K562 (cell line): ENCODE results near the gene CITED2. TPM values are rescaled to one million over a fixed set of nuclear protein-coding genes. Genes with fewer than 3 reads are reported as not detected.

Experiments
- ATAC-seq: fragments of 200-7000 bp; cut with Tn5 transposase; 3 replicates; pipeline ENCODE4 v1.9.1; 2020; ENCODE audit warnings: moderate library complexity
- BruUV-seq: library from RNA; stranded (reverse); fragments of 400-500 nt; replicated peaks from 2 replicates; lab custom pipeline; 2021; lab: Mats Ljungman, UMichigan
- CTCF ChIA-PET: fragments of 300-600 bp; formaldehyde crosslinking; extraction: SDS; loops from one replicate; lab custom pipeline; 2021; ENCODE audit warnings: low intra/inter-chr PET ratio; lab: Yijun Ruan, JAX
- POLR2A ChIA-PET: fragments of 300-600, 350-650 bp; sonication (Branson Sonifier 250); formaldehyde crosslinking; extraction: SDS; loops from one replicate; lab custom pipeline; 2021; ENCODE audit warnings: antibody characterized with exemption, inconsistent platforms; lab: Yijun Ruan, JAX
- DNase-seq, 4 experiments: peaks; one replicate each; pipeline versions ENCODE4 v3.0.0 to v3.0.0-alpha.2; 2011 to 2018; ENCODE audit warnings: low spot score in 3 of 4, mixed read lengths in 3 of 4; ENCODE audit errors: extremely low read depth in 1 of 4
- FAIRE-seq: peaks from 2 replicates; lab custom pipeline; 2011; peaks lifted over from hg19 to GRCh38; lab: Jason Lieb, UNC
- H2AFZ ChIP-seq: 2 replicates; pipeline ENCODE4 v1.6.0; 2011; ENCODE audit warnings: low read depth, low read length, control low read depth, inconsistent platforms
- H3K27ac ChIP-seq: fragments of 200-600 bp; 3 replicates; pipeline ENCODE4 v1.8.0; 2011; ENCODE audit warnings: low read depth, mild to moderate bottlenecking, control low read depth, inconsistent platforms, low read length, moderate library complexity, mixed read lengths; ENCODE audit errors: extremely low read depth
- H3K27me3 ChIP-seq, 2 experiments: fragments of 300-600 bp in 1 of 2; 2 replicates in 1 of 2; 3 replicates in 1 of 2; pipeline versions ENCODE4 v1.6.0 to v1.8.0; 2011; ENCODE audit warnings: inconsistent platforms in 2 of 2, low read length in 2 of 2, mild to moderate bottlenecking in 1 of 2, mixed read lengths in 1 of 2, moderate library complexity in 1 of 2; ENCODE audit not compliant: control insufficient read depth in 2 of 2, insufficient read depth in 2 of 2
- H3K36me3 ChIP-seq: fragments of 300-600 bp; 3 replicates; pipeline ENCODE4 v1.8.0; 2011; ENCODE audit warnings: mild to moderate bottlenecking, low read length, inconsistent platforms; ENCODE audit not compliant: control insufficient read depth, insufficient read depth
- H3K4me1 ChIP-seq, 2 experiments: fragments of 200-600 bp in 1 of 2; replicated peaks in 1 of 2; 2 replicates in 1 of 2; 3 replicates in 1 of 2; pipeline versions ENCODE4 v1.5.1 to v1.8.0; 2011; ENCODE audit warnings: inconsistent platforms in 2 of 2, low read length in 2 of 2, mild to moderate bottlenecking in 1 of 2, mixed read lengths in 1 of 2, moderate library complexity in 1 of 2; ENCODE audit not compliant: control insufficient read depth in 2 of 2, insufficient read depth in 2 of 2
- H3K4me2 ChIP-seq: 2 replicates; pipeline ENCODE4 v1.6.1; 2011; ENCODE audit warnings: low read length, control low read depth, inconsistent platforms, mixed read lengths; ENCODE audit not compliant: insufficient read depth
- H3K4me3 ChIP-seq: fragments of 200-600 bp; sonication (generic), shearing (Covaris generic); 2 replicates; pipeline ENCODE4 v1.5.1; 2016; ENCODE audit warnings: control low read depth, inconsistent platforms
- H3K79me2 ChIP-seq: fragments of 200-600 bp; 3 replicates; pipeline ENCODE4 v1.8.0; 2011; ENCODE audit warnings: low read length, inconsistent platforms; ENCODE audit not compliant: control insufficient read depth, insufficient read depth
- H3K9ac ChIP-seq, 2 experiments: 2 replicates each; pipeline versions ENCODE4 v1.6.0 to v1.6.1; 2011; ENCODE audit warnings: low read depth in 2 of 2, low read length in 2 of 2, control low read depth in 1 of 2, inconsistent platforms in 1 of 2, mild to moderate bottlenecking in 1 of 2, mixed read lengths in 1 of 2; ENCODE audit not compliant: insufficient read depth in 1 of 2
- H3K9me1 ChIP-seq: one replicate; pipeline ENCODE4 v1.6.0; 2011; ENCODE audit warnings: inconsistent platforms, mild to moderate bottlenecking, low read length, moderate library complexity; ENCODE audit not compliant: control insufficient read depth, insufficient read depth
- H3K9me3 ChIP-seq: replicated peaks from 2 replicates; pipeline ENCODE4 v1.5.1; 2011; ENCODE audit warnings: low read depth, low read length, inconsistent platforms; ENCODE audit not compliant: control insufficient read depth, insufficient read depth
- H4K20me1 ChIP-seq: replicated peaks from 2 replicates; pipeline ENCODE4 v1.6.1; 2011; ENCODE audit warnings: low read length, inconsistent platforms, mixed read lengths; ENCODE audit not compliant: control insufficient read depth, insufficient read depth
- ATF3 ChIP-seq, 2 experiments: fragments of 450-650 bp in 1 of 2; sonication (generic) in 1 of 2; formaldehyde crosslinking in 1 of 2; IDR thresholded peaks in 1 of 2; conservative IDR thresholded peaks in 1 of 2; 2 replicates each; pipeline versions ENCODE4 v1.6.1 to v1.8.1; 2016 to 2023; ENCODE audit warnings: mild to moderate bottlenecking in 2 of 2, moderate library complexity in 2 of 2, inconsistent platforms in 1 of 2, missing genetic modification reagents in 1 of 2
- CREBBP ChIP-seq: IDR thresholded peaks from one replicate; pipeline ENCODE4 v1.6.1; 2012; ENCODE audit warnings: low read depth, mild to moderate bottlenecking, control low read depth, inconsistent platforms, low read length
- GABPB1 ChIP-seq: sonication (generic); formaldehyde crosslinking; IDR thresholded peaks from 2 replicates; pipeline ENCODE4 v1.8.0; 2022; ENCODE audit warnings: mild to moderate bottlenecking, missing genetic modification reagents
- HDAC6 ChIP-seq: IDR thresholded peaks from 2 replicates; pipeline ENCODE4 v1.6.1; 2012; ENCODE audit warnings: low read depth, mild to moderate bottlenecking, control low read depth, inconsistent platforms, low read length, moderate library complexity
- POLR2G ChIP-seq: fragments of 200-400 bp; formaldehyde crosslinking; IDR thresholded peaks from 2 replicates; pipeline ENCODE4 v1.6.1; 2017; ENCODE audit warnings: low read depth, mild to moderate bottlenecking, antibody characterized with exemption, low read length, moderate library complexity
- ZBTB11 ChIP-seq, 3 experiments: fragments of 200-800 bp in 1 of 3; fragments of 250-450 bp in 1 of 3; fragments of 450-650 bp in 1 of 3; sonication (Bioruptor Pico) in 1 of 3; sonication (Bioruptor generic) in 1 of 3; formaldehyde crosslinking in 1 of 3; IDR thresholded peaks; 2 replicates each; pipeline versions ENCODE4 v1.6.1 to v1.8.0; 2016 to 2022; ENCODE audit warnings: mild to moderate bottlenecking in 2 of 3, missing genetic modification characterization in 2 of 3, missing compliant biosample characterization in 1 of 3, moderate library complexity in 1 of 3
- ZEB2 ChIP-seq: fragments of 450-650 bp; IDR thresholded peaks from 2 replicates; pipeline ENCODE4 v1.6.1; 2016
- ZNF174 ChIP-seq: fragments of 250-450 bp; sonication (Bioruptor Pico); IDR thresholded peaks from 2 replicates; pipeline ENCODE4 v1.4.0; 2020; ENCODE audit warnings: mild to moderate bottlenecking
- ZNF407 ChIP-seq: fragments of 450-650 bp; IDR thresholded peaks from 2 replicates; pipeline ENCODE4 v1.6.1; 2016; ENCODE audit warnings: low read depth
- ZNF780A ChIP-seq: fragments of 250-450 bp; sonication (Bioruptor Pico); IDR thresholded peaks from 2 replicates; pipeline ENCODE4 v1.5.0; 2021; ENCODE audit warnings: mild to moderate bottlenecking
- in situ Hi-C: fragments of 300-500 bp; cut with MboI; formaldehyde crosslinking; loops from 4 replicates; pipeline ENCODE4 v1.15.0; 2018; ENCODE audit warnings: inconsistent platforms, mixed read lengths
- intact Hi-C: fragments of 100-400 bp; cut with micrococcal nuclease; formaldehyde crosslinking; loops from 2 replicates; pipeline ENCODE4 v1.14.2; 2022
- polyA plus RNA-seq, 8 experiments: library from polyadenylated mRNA; depleted of rRNA in 4 of 8; stranded (reverse) in 5 of 8; unstranded in 3 of 8; fragments of >200 nt; fragmentation: Nextera tagmentation in 2 of 8; fragmentation: Illumina TruSeq in 1 of 8; extraction: Ambion mirVana in 2 of 8; extraction: Trizol in 1 of 8; gene quantifications; 2 replicates each; pipeline versions ENCODE4 v1.2.1 to v1.2.3, GENCODE V29; 2011 to 2014; ENCODE audit warnings: inconsistent platforms in 1 of 8, missing spikeins in 1 of 8
- total RNA-seq, 7 experiments: library from RNA; depleted of rRNA in 6 of 7; stranded (reverse); fragments of >200 nt in 6 of 7; fragmentation: Illumina TruSeq in 2 of 7; extraction: Trizol in 2 of 7; gene quantifications; 2 replicates each; pipeline versions ENCODE4 v1.2.1 to v1.2.3, GENCODE V29; 2011 to 2021; ENCODE audit warnings: low replicate concordance in 1 of 7

The CITED2 gene
- total and polyA plus RNA-seq, 9 of the 15 experiments (the other 6 are each of a cell fraction or from before 2014, with no cell fraction given) = 0.21 to 86.1 (median 17.5) TPM

GRCh38 chr6:139325125-139325524 lies 49.3 kb downstream of the CITED2 start:
- Histone ChIP-seq H2AFZ (no peak overlapping the region), H3K9me3 (no peaks in the 10 kb centered on the region), H4K20me1 (no peaks in the 10 kb centered on the region), H3K27me3 (peaks cover 6 to 16% of the 10 kb centered on the region in 2 experiments; a peak in 3 of 5 replicates), H3K9me1 (no peaks in the 10 kb centered on the region), H3K79me2 (no peaks in the 10 kb centered on the region), H3K9ac (no peak overlapping the region), H3K36me3 (no peaks in the 10 kb centered on the region), H3K27ac (no peak overlapping the region), H3K4me3 (no peak overlapping the region), H3K4me1 (peaks cover 0 to 6% of the 10 kb centered on the region in 2 experiments; a peak in 1 of 5 replicates), H3K4me2 (no peak overlapping the region)
- ATAC-seq = no peak
- no TSS peak for BruUV-seq
- ChIA-PET CTCF (no interaction called here), POLR2A (interaction anchor here (1.4 to 1.6 kb wide), 2 partner anchors 10 to 13 kb away, joined by 4 to 5 read pairs; no protein-coding TSS in a partner anchor)
- intact Hi-C loops (no loop called here), in situ Hi-C loops (no loop called here)
- DNase-seq = no peak
- FAIRE-seq = no peak
- TF ChIP-seq ZEB2 (no peak), POLR2G (no peak), GABPB1 (CRISPR knock-in tag) (no peak), ZNF174 (no peak), ZNF780A (CRISPR knock-in tag) (no peak), HDAC6 (no peak), CREBBP (no peak), ZNF407 (no peak), ATF3 (IDR thresholded peaks at IDR 0.05) (no peak), ATF3 (CRISPR knock-in tag; conservative IDR thresholded peaks at IDR 0.05) (no peak), ZBTB11 (CRISPR knock-in tag; IDR thresholded peaks at IDR 0.05) (no peak)
